HK-2 (cell line): ENCODE results near the gene SEZ6L.

Source experiments
- DNase-seq: peaks from one replicate; pipeline ENCODE4 v3.0.0-alpha.2; 2018; ENCODE audit not compliant: unreplicated experiment

SEZ6L gene

GRCh38 chr22:26182723-26183122 lies 13.5 kb downstream of the SEZ6L start:
- no peak for DNase-seq

- DNase-seq, result no peak
These were observed 15.9 kb downstream of the SEZ6L start for GRCh38 chr22:26185190-26185589.

- DNase-seq, result no peak
These were observed 19.1 kb downstream of the SEZ6L start for GRCh38 chr22:26188341-26188740.

- DNase-seq, result no peak
These were observed 25.1 kb downstream of the SEZ6L start for GRCh38 chr22:26194313-26194712.

GRCh38 chr22:26194877-26195276 lies 25.6 kb downstream of the SEZ6L start:
- DNase-seq, result no peak

- DNase-seq, result no peak
These were observed 27.4 kb downstream of the SEZ6L start for GRCh38 chr22:26196657-26197056.

GRCh38 chr22:26197425-26197824 lies 28.2 kb downstream of the SEZ6L start:
- DNase-seq, result no peak

- no peak for DNase-seq
These were observed 30.4 kb downstream of the SEZ6L start for GRCh38 chr22:26199665-26200064.

GRCh38 chr22:26202280-26202924 lies 33.1 kb downstream of the SEZ6L start:
- DNase-seq, result no peak

GRCh38 chr22:26205494-26205893 lies 36.2 kb downstream of the SEZ6L start:
- DNase-seq, result no peak

- no peak for DNase-seq
These were observed 41.1 kb downstream of the SEZ6L start for GRCh38 chr22:26210334-26210733.

GRCh38 chr22:26213826-26214225 lies 44.6 kb downstream of the SEZ6L start:
- DNase-seq, result no peak

GRCh38 chr22:26214466-26214865 lies 45.2 kb downstream of the SEZ6L start:
- DNase-seq, result no peak

- no peak for DNase-seq
These were observed 46.5 kb downstream of the SEZ6L start for GRCh38 chr22:26215736-26216135.

GRCh38 chr22:26225207-26225606 lies 55.9 kb downstream of the SEZ6L start:
- DNase-seq, result no peak

- no peak for DNase-seq
These were observed 57.5 kb downstream of the SEZ6L start for GRCh38 chr22:26226538-26227297.

GRCh38 chr22:26229910-26230309 lies 60.6 kb downstream of the SEZ6L start:
- no peak for DNase-seq

GRCh38 chr22:26234296-26234695 lies 65.0 kb downstream of the SEZ6L start:
- no peak for DNase-seq

GRCh38 chr22:26235792-26236487 lies 66.7 kb downstream of the SEZ6L start:
- DNase-seq, result no peak

GRCh38 chr22:26236991-26237390 lies 67.7 kb downstream of the SEZ6L start:
- DNase-seq, result no peak

GRCh38 chr22:26238596-26238995 lies 69.3 kb downstream of the SEZ6L start:
- no peak for DNase-seq

GRCh38 chr22:26239581-26239980 lies 70.3 kb downstream of the SEZ6L start:
- no peak for DNase-seq

GRCh38 chr22:26241361-26241760 lies 72.1 kb downstream of the SEZ6L start:
- DNase-seq, result no peak
